Osteoblast (primary cell): ENCODE results near the gene SLIT3. TPM values are rescaled to one million over a fixed set of nuclear protein-coding genes. Genes with fewer than 3 reads are reported as not detected.

Source experiments
- DNase-seq: peaks from one replicate; pipeline ENCODE4 v3.0.0; 2011; ENCODE audit warnings: low spot score, mixed read lengths; ENCODE audit not compliant: insufficient read length; ENCODE audit errors: missing footprints
- H2AFZ ChIP-seq: 2 replicates; pipeline ENCODE4 v1.6.0; 2011; ENCODE audit warnings: mild to moderate bottlenecking, low read length
- H3K27ac ChIP-seq: 2 replicates; pipeline ENCODE4 v1.5.1; 2011; ENCODE audit warnings: mild to moderate bottlenecking, low read depth, low read length, moderate library complexity
- H3K27me3 ChIP-seq: 2 replicates; pipeline ENCODE4 v1.6.0; 2012; ENCODE audit warnings: mild to moderate bottlenecking, control low read depth, inconsistent platforms, low read length, moderate library complexity; ENCODE audit not compliant: insufficient read depth
- H3K36me3 ChIP-seq: 2 replicates; pipeline ENCODE4 v1.5.1; 2011; ENCODE audit warnings: mild to moderate bottlenecking, low read length, control low read depth, moderate library complexity; ENCODE audit not compliant: insufficient read depth
- H3K4me1 ChIP-seq: 2 replicates; pipeline ENCODE4 v1.5.1; 2011; ENCODE audit warnings: mild to moderate bottlenecking, low read length, control low read depth, moderate library complexity; ENCODE audit not compliant: insufficient read depth
- H3K4me2 ChIP-seq: 2 replicates; pipeline ENCODE4 v1.6.0; 2011; ENCODE audit warnings: mild to moderate bottlenecking, low read length; ENCODE audit not compliant: insufficient read depth
- H3K4me3 ChIP-seq: fragments of 200-600 bp; sonication (generic); 3 replicates; pipeline ENCODE4 v1.5.1; 2012; ENCODE audit warnings: mild to moderate bottlenecking, low read length, inconsistent platforms; ENCODE audit not compliant: insufficient read depth
- H3K79me2 ChIP-seq: 2 replicates; pipeline ENCODE4 v1.6.0; 2012; ENCODE audit warnings: mild to moderate bottlenecking, low read length, control low read depth, inconsistent platforms; ENCODE audit not compliant: insufficient read depth
- H3K9me3 ChIP-seq: 2 replicates; pipeline ENCODE4 v1.5.1; 2011; ENCODE audit warnings: low read depth, low read length, control low read depth
- H4K20me1 ChIP-seq: 2 replicates; pipeline ENCODE4 v1.6.0; 2012; ENCODE audit warnings: mild to moderate bottlenecking, low read length, control low read depth; ENCODE audit not compliant: insufficient read depth
- total RNA-seq: library from RNA; depleted of rRNA; stranded (reverse); fragments of >200 nt; gene quantifications from 2 replicates; pipeline ENCODE4 v1.2.3, GENCODE V29; 2012
- TF ChIP-seq, protein P1 (sequence below): IDR thresholded peaks from 2 replicates; pipeline ENCODE4 v1.5.1; 2011; ENCODE audit warnings: mild to moderate bottlenecking, low read depth, low read length, moderate library complexity; ENCODE audit errors: extremely low read depth

SLIT3 gene
- total RNA-seq, 1 donor, result 37.6 TPM

DNA sequence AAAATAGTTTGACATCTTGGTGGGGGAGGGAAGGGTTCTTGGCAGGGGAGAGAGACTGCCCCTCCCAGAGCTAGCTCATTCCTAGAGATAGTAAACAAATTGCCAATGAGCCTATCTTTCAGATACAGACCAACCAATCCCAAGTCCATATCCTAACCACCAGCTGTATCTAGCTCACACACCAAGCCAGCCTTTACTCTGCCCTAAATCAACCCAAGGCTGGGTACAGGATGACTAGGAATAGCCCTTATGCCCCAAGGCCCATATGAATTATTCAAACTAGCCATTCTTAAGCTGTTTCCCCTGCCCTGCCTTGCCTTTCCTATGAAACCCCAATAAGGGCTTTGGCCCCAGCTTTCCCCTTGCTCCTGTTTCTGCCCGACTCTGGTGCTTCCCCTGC, 440.4 kb downstream of the SLIT3 start:
- TF ChIP-seq, protein P1, sequence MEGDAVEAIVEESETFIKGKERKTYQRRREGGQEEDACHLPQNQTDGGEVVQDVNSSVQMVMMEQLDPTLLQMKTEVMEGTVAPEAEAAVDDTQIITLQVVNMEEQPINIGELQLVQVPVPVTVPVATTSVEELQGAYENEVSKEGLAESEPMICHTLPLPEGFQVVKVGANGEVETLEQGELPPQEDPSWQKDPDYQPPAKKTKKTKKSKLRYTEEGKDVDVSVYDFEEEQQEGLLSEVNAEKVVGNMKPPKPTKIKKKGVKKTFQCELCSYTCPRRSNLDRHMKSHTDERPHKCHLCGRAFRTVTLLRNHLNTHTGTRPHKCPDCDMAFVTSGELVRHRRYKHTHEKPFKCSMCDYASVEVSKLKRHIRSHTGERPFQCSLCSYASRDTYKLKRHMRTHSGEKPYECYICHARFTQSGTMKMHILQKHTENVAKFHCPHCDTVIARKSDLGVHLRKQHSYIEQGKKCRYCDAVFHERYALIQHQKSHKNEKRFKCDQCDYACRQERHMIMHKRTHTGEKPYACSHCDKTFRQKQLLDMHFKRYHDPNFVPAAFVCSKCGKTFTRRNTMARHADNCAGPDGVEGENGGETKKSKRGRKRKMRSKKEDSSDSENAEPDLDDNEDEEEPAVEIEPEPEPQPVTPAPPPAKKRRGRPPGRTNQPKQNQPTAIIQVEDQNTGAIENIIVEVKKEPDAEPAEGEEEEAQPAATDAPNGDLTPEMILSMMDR, result no peak
- no peak for DNase-seq
- H4K20me1 ChIP-seq, result no peaks in the 10 kb centered on the region
- H3K9me3 ChIP-seq, result no peaks in the 10 kb centered on the region
- H3K27ac ChIP-seq, result no peak overlapping the region
- no peaks in the 10 kb centered on the region for H3K4me1 ChIP-seq
- H3K36me3 ChIP-seq, result no peaks in the 10 kb centered on the region
- no peak overlapping the region for H3K4me2 ChIP-seq
- no peaks in the 10 kb centered on the region for H3K79me2 ChIP-seq
- no peak overlapping the region for H3K4me3 ChIP-seq
- no peaks in the 10 kb centered on the region for H3K27me3 ChIP-seq
- no peak overlapping the region for H2AFZ ChIP-seq

DNA sequence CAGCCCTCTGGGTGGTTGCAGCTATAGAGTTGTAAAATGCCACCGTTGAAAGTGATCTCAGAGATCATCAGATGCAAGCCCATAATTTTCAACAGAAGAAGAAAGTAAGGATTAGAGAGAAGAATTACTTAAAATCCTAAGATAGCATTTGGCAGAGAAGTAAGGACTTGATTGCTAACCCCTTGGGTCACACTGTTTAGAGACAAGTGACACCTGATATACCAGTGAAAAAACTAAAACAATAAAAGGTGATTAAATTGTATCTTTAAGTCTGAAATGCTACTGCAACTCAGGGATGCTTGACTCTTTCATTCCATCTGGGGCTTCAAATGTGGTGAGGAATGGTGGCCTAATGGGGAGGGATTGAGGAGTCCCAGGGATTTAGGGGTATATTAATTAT, 440.9 kb downstream of the SLIT3 start:
- H3K4me2 ChIP-seq, result no peak overlapping the region

DNA sequence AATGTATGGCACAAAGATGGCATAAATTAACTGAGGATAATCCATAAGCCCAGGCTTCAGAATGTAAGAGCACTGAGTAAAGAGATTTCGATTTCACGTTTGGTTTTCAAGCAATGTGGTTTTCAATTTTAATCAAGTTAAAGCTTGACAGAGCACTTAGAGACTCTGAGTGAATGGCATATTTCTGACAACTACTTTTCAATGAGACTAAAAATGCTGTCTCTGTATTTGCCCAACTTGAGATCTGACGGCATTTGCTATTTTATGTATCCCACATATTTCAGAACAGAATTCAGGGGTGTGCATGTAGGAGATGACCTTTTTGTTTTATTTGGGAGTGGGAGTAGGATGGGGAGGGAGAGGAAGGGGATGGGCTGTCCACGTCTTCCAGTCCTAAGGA, 441.5 kb downstream of the SLIT3 start:
- TF ChIP-seq, protein P1, result no peak
- no peak overlapping the region for H3K27ac ChIP-seq
- no peak for DNase-seq
- no peaks in the 10 kb centered on the region for H3K9me3 ChIP-seq
- H4K20me1 ChIP-seq, result no peaks in the 10 kb centered on the region
- no peak overlapping the region for H2AFZ ChIP-seq
- H3K36me3 ChIP-seq, result no peaks in the 10 kb centered on the region
- H3K4me2 ChIP-seq, result no peak overlapping the region
- H3K27me3 ChIP-seq, result no peaks in the 10 kb centered on the region
- H3K4me1 ChIP-seq, result no peaks in the 10 kb centered on the region
- no peak overlapping the region for H3K4me3 ChIP-seq
- no peaks in the 10 kb centered on the region for H3K79me2 ChIP-seq

More for the DNA sequence above, 440.9 kb downstream of the SLIT3 start:
- Histone ChIP-seq H3K4me3 (no peak overlapping the region), H2AFZ (no peak overlapping the region), H3K4me1 (no peaks in the 10 kb centered on the region), H3K27me3 (no peaks in the 10 kb centered on the region), H3K36me3 (no peaks in the 10 kb centered on the region), H3K9me3 (no peaks in the 10 kb centered on the region), H3K27ac (no peak overlapping the region), H3K79me2 (no peaks in the 10 kb centered on the region), H4K20me1 (no peaks in the 10 kb centered on the region)
- DNase-seq, result no peak
- TF ChIP-seq, protein P1, result no peak

DNA sequence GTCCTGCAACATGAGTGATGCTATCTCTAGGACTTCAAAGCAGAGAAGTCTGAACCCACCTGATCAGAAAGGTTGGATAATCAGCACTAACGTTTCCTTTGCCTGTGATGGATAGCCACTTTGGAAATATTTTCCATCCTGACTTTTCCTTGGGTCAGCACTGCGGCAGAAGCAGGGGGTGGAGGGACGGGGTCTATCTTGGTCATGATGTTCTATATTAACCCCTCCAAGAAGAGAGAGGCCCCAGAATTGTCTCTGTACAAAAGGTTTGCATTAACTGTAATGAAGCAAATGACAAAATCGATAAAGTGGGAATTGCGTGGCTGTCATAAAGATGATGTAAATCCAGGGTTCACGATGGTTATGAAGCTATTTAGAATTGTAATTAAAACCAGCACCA, 441.9 kb downstream of the SLIT3 start:
- DNase-seq, result no peak
- no peak overlapping the region for H3K27ac ChIP-seq
- no peak overlapping the region for H2AFZ ChIP-seq
- H3K4me3 ChIP-seq, result no peak overlapping the region
- H3K4me2 ChIP-seq, result no peak overlapping the region
- no peaks in the 10 kb centered on the region for H4K20me1 ChIP-seq
- no peaks in the 10 kb centered on the region for H3K9me3 ChIP-seq
- H3K27me3 ChIP-seq, result no peaks in the 10 kb centered on the region
- no peaks in the 10 kb centered on the region for H3K4me1 ChIP-seq
- H3K79me2 ChIP-seq, result no peaks in the 10 kb centered on the region
- no peaks in the 10 kb centered on the region for H3K36me3 ChIP-seq
- TF ChIP-seq, protein P1, result no peak
